Liver (tissue), 9 donors: ENCODE data around the gene CACNA1C. TPM values are rescaled to one million over a fixed set of nuclear protein-coding genes. Genes with fewer than 3 reads are reported as not detected.

Experiments
- DNase-seq: peaks from one replicate; pipeline ENCODE4 v3.0.0-alpha.2; 2017; ENCODE audit warnings: low spot score
- H3K27ac ChIP-seq, 2 donors: one replicate each; pipeline ENCODE4 v1.7.0; 2013; ENCODE audit warnings: inconsistent platforms in 2 of 2, low read length in 2 of 2, control low read depth in 1 of 2, low read depth in 1 of 2, mild to moderate bottlenecking in 1 of 2
- H3K27me3 ChIP-seq, 4 donors: one replicate each; pipeline versions ENCODE4 v1.6.1 to v1.7.0; 2013; ENCODE audit warnings: low read length in 3 of 4, inconsistent platforms in 1 of 4, mild to moderate bottlenecking in 1 of 4, moderate library complexity in 1 of 4; ENCODE audit not compliant: control insufficient read depth in 4 of 4, insufficient read depth in 4 of 4
- H3K36me3 ChIP-seq, 4 donors: one replicate each; pipeline versions ENCODE4 v1.6.1 to v1.7.0; 2013; ENCODE audit warnings: low read length in 3 of 4, mild to moderate bottlenecking in 3 of 4, low read depth in 1 of 4, moderate library complexity in 1 of 4; ENCODE audit not compliant: control insufficient read depth in 4 of 4, insufficient read depth in 3 of 4
- H3K4me1 ChIP-seq, 4 donors: one replicate each; pipeline versions ENCODE4 v1.6.1 to v1.7.0; 2013; ENCODE audit warnings: low read length in 3 of 4, mild to moderate bottlenecking in 3 of 4, moderate library complexity in 1 of 4; ENCODE audit not compliant: control insufficient read depth in 4 of 4, insufficient read depth in 4 of 4
- H3K4me3 ChIP-seq, 3 donors: one replicate each; pipeline versions ENCODE4 v1.6.1 to v1.7.0; 2013; ENCODE audit warnings: low read length in 3 of 3, control low read depth in 1 of 3, low read depth in 1 of 3, mild to moderate bottlenecking in 1 of 3
- H3K9ac ChIP-seq, 2 donors: one replicate each; pipeline ENCODE4 v1.7.0; 2013; ENCODE audit warnings: low read length in 2 of 2, mild to moderate bottlenecking in 2 of 2, moderate library complexity in 2 of 2, control low read depth in 1 of 2, low read depth in 1 of 2
- H3K9me3 ChIP-seq, 4 donors: one replicate each; pipeline versions ENCODE4 v1.6.1 to v1.7.0; 2013; ENCODE audit warnings: low read length in 3 of 4; ENCODE audit not compliant: control insufficient read depth in 4 of 4
- GABPA ChIP-seq, 2 donors: IDR thresholded peaks in 1 of 2; conservative IDR thresholded peaks in 1 of 2; 2 replicates each; pipeline ENCODE4 v1.6.1; 2016; ENCODE audit warnings: antibody characterized with exemption in 2 of 2, mild to moderate bottlenecking in 1 of 2, moderate library complexity in 1 of 2
- HNF4A ChIP-seq, 2 donors: conservative IDR thresholded peaks; 2 replicates each; pipeline ENCODE4 v1.6.1; 2016; ENCODE audit warnings: antibody characterized with exemption in 2 of 2, mild to moderate bottlenecking in 2 of 2
- HNF4G ChIP-seq: IDR thresholded peaks from 2 replicates; pipeline ENCODE4 v1.6.1; 2016; ENCODE audit warnings: antibody characterized with exemption
- JUND ChIP-seq, 2 donors: IDR thresholded peaks; 2 replicates each; pipeline ENCODE4 v1.6.1; 2016; ENCODE audit warnings: antibody characterized with exemption in 2 of 2
- NR2F2 ChIP-seq: IDR thresholded peaks from 2 replicates; pipeline ENCODE4 v1.6.1; 2016; ENCODE audit warnings: antibody characterized with exemption
- RXRA ChIP-seq, 2 donors: IDR thresholded peaks; 2 replicates each; pipeline ENCODE4 v1.6.1; 2017 to 2018; ENCODE audit warnings: antibody characterized with exemption in 2 of 2, mild to moderate bottlenecking in 1 of 2
- SP1 ChIP-seq: IDR thresholded peaks from 2 replicates; pipeline ENCODE4 v1.6.1; 2018; ENCODE audit warnings: antibody characterized with exemption, mild to moderate bottlenecking
- TAF1 ChIP-seq: conservative IDR thresholded peaks from 2 replicates; pipeline ENCODE4 v1.6.1; 2016; ENCODE audit warnings: antibody characterized with exemption, mild to moderate bottlenecking
- YY1 ChIP-seq: IDR thresholded peaks from 2 replicates; pipeline ENCODE4 v1.6.1; 2016; ENCODE audit warnings: antibody characterized with exemption, mild to moderate bottlenecking
- WGBS: extraction: QIAGEN DNeasy Blood & Tissue Kit; methylation state at CpG from one replicate; pipeline ENCODE4 v1.1.7; 2013; 5-methylcytosine and 5-hydroxymethylcytosine counted together
- polyA plus RNA-seq, 2 donors: library from polyadenylated mRNA; stranded (reverse) in 1 of 2; unstranded in 1 of 2; fragments of 200-250 nt in 1 of 2; fragments of >200 nt in 1 of 2; fragmentation: Nextera tagmentation in 1 of 2; extraction: Ambion mirVana in 1 of 2; gene quantifications; one replicate each; pipeline versions ENCODE4 v1.2.1 to v1.2.3, GENCODE V29; 2013 to 2015
- total RNA-seq, 2 donors: library from RNA; depleted of rRNA; stranded (reverse); fragments of >200 nt; gene quantifications; one replicate each; pipeline ENCODE4 v1.2.3, GENCODE V29; 2014
- TF ChIP-seq, protein P1 (sequence below): fragments of 150-350 bp; IDR thresholded peaks from 2 replicates; pipeline ENCODE4 v1.5.1; 2017; ENCODE audit warnings: improper control_type of control experiment, low read depth, low read length; ENCODE audit not compliant: missing input control
- TF ChIP-seq, protein P2 (sequence below): IDR thresholded peaks from 2 replicates; pipeline ENCODE4 v1.6.1; 2016; ENCODE audit warnings: antibody characterized with exemption
- TF ChIP-seq, protein P3 (sequence below): IDR thresholded peaks from 2 replicates; pipeline ENCODE4 v1.6.1; 2016; ENCODE audit warnings: antibody characterized with exemption
- TF ChIP-seq, protein P4 (sequence below): IDR thresholded peaks from 2 replicates; pipeline ENCODE4 v1.6.1; 2016; ENCODE audit warnings: antibody characterized with exemption, mild to moderate bottlenecking
- donor health status: healthy.
- donor health status: healthy.
- donor health status: healthy.
- donor health status: healthy.
- donor health status: healthy.

The CACNA1C gene
- total and polyA plus RNA-seq, 4 donors: 0.23 to 1.9 (median 0.41) TPM

DNA sequence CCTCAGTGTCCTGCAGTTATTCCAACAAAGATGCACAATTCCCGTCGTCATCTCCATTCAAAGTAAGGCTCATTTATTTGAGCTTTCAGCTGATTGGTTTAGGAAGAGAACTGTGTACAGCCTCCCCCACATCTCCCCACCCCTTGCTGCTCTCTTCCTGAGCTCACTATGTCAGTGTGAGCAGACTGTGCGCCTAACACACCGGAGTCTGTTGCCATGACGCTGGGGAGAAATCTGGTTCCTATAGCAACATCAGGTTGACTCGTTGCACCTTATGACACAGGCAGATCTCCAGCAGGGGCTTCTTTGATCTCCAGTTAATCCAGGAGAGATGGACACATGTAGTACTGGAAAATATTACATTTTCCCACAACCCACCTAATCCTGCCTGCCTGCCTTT is 319.4 kb downstream of the CACNA1C start:
- Histone ChIP-seq H3K4me3 (no peak overlapping the region), H3K9me3 (no peaks in the 10 kb centered on the region), H3K9ac (no peak overlapping the region), H3K4me1 (no peaks in the 10 kb centered on the region), H3K36me3 (no peaks in the 10 kb centered on the region), H3K27ac (no peak overlapping the region), H3K27me3 (peaks cover 0 to 7% (median 0%) of the 10 kb centered on the region in 4 donors)
- TF ChIP-seq HNF4A (conservative IDR thresholded peaks at IDR 0.05) (no peak), YY1 (no peak), NR2F2 (no peak), HNF4G (no peak), JUND (IDR thresholded peaks at IDR 0.05) (no peak), GABPA (IDR thresholded peaks at IDR 0.05 in 1 of 2, conservative IDR thresholded peaks at IDR 0.05 in 1 of 2) (no peak), SP1 (no peak), RXRA (IDR thresholded peaks at IDR 0.05) (no peak)
- TF ChIP-seq, protein P1, sequence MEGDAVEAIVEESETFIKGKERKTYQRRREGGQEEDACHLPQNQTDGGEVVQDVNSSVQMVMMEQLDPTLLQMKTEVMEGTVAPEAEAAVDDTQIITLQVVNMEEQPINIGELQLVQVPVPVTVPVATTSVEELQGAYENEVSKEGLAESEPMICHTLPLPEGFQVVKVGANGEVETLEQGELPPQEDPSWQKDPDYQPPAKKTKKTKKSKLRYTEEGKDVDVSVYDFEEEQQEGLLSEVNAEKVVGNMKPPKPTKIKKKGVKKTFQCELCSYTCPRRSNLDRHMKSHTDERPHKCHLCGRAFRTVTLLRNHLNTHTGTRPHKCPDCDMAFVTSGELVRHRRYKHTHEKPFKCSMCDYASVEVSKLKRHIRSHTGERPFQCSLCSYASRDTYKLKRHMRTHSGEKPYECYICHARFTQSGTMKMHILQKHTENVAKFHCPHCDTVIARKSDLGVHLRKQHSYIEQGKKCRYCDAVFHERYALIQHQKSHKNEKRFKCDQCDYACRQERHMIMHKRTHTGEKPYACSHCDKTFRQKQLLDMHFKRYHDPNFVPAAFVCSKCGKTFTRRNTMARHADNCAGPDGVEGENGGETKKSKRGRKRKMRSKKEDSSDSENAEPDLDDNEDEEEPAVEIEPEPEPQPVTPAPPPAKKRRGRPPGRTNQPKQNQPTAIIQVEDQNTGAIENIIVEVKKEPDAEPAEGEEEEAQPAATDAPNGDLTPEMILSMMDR: no peak
- TF ChIP-seq, protein P2, sequence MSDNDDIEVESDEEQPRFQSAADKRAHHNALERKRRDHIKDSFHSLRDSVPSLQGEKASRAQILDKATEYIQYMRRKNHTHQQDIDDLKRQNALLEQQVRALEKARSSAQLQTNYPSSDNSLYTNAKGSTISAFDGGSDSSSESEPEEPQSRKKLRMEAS: no peak
- TF ChIP-seq, protein P3, sequence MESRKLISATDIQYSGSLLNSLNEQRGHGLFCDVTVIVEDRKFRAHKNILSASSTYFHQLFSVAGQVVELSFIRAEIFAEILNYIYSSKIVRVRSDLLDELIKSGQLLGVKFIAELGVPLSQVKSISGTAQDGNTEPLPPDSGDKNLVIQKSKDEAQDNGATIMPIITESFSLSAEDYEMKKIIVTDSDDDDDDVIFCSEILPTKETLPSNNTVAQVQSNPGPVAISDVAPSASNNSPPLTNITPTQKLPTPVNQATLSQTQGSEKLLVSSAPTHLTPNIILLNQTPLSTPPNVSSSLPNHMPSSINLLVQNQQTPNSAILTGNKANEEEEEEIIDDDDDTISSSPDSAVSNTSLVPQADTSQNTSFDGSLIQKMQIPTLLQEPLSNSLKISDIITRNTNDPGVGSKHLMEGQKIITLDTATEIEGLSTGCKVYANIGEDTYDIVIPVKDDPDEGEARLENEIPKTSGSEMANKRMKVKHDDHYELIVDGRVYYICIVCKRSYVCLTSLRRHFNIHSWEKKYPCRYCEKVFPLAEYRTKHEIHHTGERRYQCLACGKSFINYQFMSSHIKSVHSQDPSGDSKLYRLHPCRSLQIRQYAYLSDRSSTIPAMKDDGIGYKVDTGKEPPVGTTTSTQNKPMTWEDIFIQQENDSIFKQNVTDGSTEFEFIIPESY: no peak
- no peak for DNase-seq
- WGBS: 76% methylated on average over 6 of the region's 6 CpGs

DNA sequence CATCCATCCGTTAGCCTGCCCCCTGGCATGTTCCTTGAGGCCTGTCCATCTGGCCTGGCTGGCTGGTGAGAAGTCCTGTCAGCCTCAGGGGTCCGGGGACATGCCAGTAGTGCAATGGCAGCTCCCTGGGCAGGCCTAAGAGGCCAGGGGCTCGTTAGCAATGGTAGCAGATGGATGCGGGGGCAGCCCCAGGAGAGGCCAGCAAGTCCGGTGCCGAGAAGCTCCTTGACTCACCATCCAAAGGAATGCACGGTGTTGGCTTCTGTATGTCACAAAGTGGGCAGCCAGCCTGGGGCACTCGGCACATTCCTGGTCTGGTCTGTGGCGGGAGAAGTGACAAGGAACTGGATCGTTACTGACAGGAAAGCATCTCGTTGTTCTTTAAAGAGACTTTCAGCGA is 319.9 kb downstream of the CACNA1C start:
- Histone ChIP-seq H3K4me3 (no peak overlapping the region), H3K27me3 (peaks cover 0 to 7% (median 0%) of the 10 kb centered on the region in 4 donors), H3K36me3 (no peaks in the 10 kb centered on the region), H3K9me3 (no peaks in the 10 kb centered on the region), H3K27ac (no peak overlapping the region), H3K9ac (no peak overlapping the region), H3K4me1 (no peaks in the 10 kb centered on the region)
- no peak for DNase-seq
- TF ChIP-seq, protein P4, sequence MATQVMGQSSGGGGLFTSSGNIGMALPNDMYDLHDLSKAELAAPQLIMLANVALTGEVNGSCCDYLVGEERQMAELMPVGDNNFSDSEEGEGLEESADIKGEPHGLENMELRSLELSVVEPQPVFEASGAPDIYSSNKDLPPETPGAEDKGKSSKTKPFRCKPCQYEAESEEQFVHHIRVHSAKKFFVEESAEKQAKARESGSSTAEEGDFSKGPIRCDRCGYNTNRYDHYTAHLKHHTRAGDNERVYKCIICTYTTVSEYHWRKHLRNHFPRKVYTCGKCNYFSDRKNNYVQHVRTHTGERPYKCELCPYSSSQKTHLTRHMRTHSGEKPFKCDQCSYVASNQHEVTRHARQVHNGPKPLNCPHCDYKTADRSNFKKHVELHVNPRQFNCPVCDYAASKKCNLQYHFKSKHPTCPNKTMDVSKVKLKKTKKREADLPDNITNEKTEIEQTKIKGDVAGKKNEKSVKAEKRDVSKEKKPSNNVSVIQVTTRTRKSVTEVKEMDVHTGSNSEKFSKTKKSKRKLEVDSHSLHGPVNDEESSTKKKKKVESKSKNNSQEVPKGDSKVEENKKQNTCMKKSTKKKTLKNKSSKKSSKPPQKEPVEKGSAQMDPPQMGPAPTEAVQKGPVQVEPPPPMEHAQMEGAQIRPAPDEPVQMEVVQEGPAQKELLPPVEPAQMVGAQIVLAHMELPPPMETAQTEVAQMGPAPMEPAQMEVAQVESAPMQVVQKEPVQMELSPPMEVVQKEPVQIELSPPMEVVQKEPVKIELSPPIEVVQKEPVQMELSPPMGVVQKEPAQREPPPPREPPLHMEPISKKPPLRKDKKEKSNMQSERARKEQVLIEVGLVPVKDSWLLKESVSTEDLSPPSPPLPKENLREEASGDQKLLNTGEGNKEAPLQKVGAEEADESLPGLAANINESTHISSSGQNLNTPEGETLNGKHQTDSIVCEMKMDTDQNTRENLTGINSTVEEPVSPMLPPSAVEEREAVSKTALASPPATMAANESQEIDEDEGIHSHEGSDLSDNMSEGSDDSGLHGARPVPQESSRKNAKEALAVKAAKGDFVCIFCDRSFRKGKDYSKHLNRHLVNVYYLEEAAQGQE: no peak
- TF ChIP-seq, protein P2: no peak
- TF ChIP-seq, protein P1: no peak
- no peak for TF ChIP-seq SP1
- TF ChIP-seq NR2F2: no peak
- TF ChIP-seq TAF1: no peak
- 89% methylated on average over 12 of the region's 12 CpGs for WGBS
